Neural progenitor cell (in vitro differentiated cells): Measurements from ENCODE around the gene ZFP36. TPM values are rescaled to one million over a fixed set of nuclear protein-coding genes. Genes with fewer than 3 reads are reported as not detected.

Source experiments
- DNase-seq: peaks from one replicate; pipeline ENCODE4 v3.0.0-alpha.2; 2016; ENCODE audit warnings: low spot score
- H2AFZ ChIP-seq: fragments of 200-600 bp; sonication (generic); replicated peaks from 2 replicates; pipeline ENCODE4 v1.6.1; 2016; ENCODE audit warnings: antibody characterized with exemption
- H3F3A ChIP-seq: fragments of 200-600 bp; sonication (generic); 2 replicates; pipeline ENCODE4 v1.6.1; 2016; ENCODE audit warnings: antibody characterized with exemption, low read depth
- H3K27ac ChIP-seq: fragments of 200-600 bp; sonication (generic); 2 replicates; pipeline ENCODE4 v1.5.1; 2016; ENCODE audit warnings: mild to moderate bottlenecking
- H3K27me3 ChIP-seq: fragments of 200-600 bp; sonication (generic); 2 replicates; pipeline ENCODE4 v1.6.1; 2016; ENCODE audit warnings: mild to moderate bottlenecking, moderate library complexity
- H3K36me3 ChIP-seq: fragments of 200-600 bp; sonication (generic); 2 replicates; pipeline ENCODE4 v1.5.1; 2016
- H3K4me1 ChIP-seq: fragments of 200-600 bp; sonication (generic); 2 replicates; pipeline ENCODE4 v1.6.1; 2016; ENCODE audit warnings: mixed run types
- H3K4me2 ChIP-seq: fragments of 200-600 bp; sonication (generic); 2 replicates; pipeline ENCODE4 v1.6.1; 2016
- H3K4me3 ChIP-seq: fragments of 200-600 bp; sonication (generic); 2 replicates; pipeline ENCODE4 v1.5.1; 2016
- H3K79me2 ChIP-seq: fragments of 200-600 bp; sonication (generic); 2 replicates; pipeline ENCODE4 v1.6.1; 2016; ENCODE audit warnings: low read depth
- H3K9ac ChIP-seq: fragments of 200-600 bp; sonication (generic); 2 replicates; pipeline ENCODE4 v1.6.1; 2016
- H3K9me3 ChIP-seq: fragments of 200-600 bp; sonication (generic); 2 replicates; pipeline ENCODE4 v1.5.1; 2016; ENCODE audit warnings: low read depth
- H4K20me1 ChIP-seq: fragments of 200-600 bp; sonication (generic); 2 replicates; pipeline ENCODE4 v1.6.1; 2016; ENCODE audit warnings: low read depth
- H3K27ac Mint-ChIP-seq: 3 replicates; pipeline ENCODE4 v1.8.0; 2021; ENCODE audit warnings: mixed read lengths
- H3K27me3 Mint-ChIP-seq: 2 replicates; pipeline ENCODE4 v1.8.0; 2022; ENCODE audit warnings: low read depth, mild to moderate bottlenecking, inconsistent platforms, moderate library complexity, mixed read lengths; ENCODE audit not compliant: insufficient read depth
- H3K36me3 Mint-ChIP-seq: 3 replicates; pipeline ENCODE4 v1.8.0; 2021; ENCODE audit warnings: mixed read lengths
- H3K4me1 Mint-ChIP-seq: 3 replicates; pipeline ENCODE4 v1.8.0; 2021; ENCODE audit warnings: mixed read lengths
- H3K4me3 Mint-ChIP-seq: 3 replicates; pipeline ENCODE4 v1.8.0; 2021; ENCODE audit warnings: mild to moderate bottlenecking, moderate library complexity, mixed read lengths
- H3K9me3 Mint-ChIP-seq: 3 replicates; pipeline ENCODE4 v1.8.0; 2020; ENCODE audit warnings: mixed read lengths
- CTCF ChIP-seq: fragments of 200-600 bp; sonication (generic); IDR thresholded peaks from 2 replicates; pipeline ENCODE4 v1.5.1; 2017; ENCODE audit warnings: antibody characterized with exemption, mild to moderate bottlenecking
- EZH2 ChIP-seq: fragments of 200-600 bp; sonication (generic); IDR thresholded peaks from 2 replicates; pipeline ENCODE4 v1.6.1; 2017; ENCODE audit warnings: antibody characterized with exemption, mild to moderate bottlenecking, moderate library complexity
- EZH2phosphoT487 ChIP-seq: fragments of 200-600 bp; sonication (generic); IDR thresholded peaks from 2 replicates; pipeline ENCODE4 v1.6.1; 2017; ENCODE audit warnings: antibody characterized with exemption
- total RNA-seq: library from RNA; depleted of rRNA; stranded (reverse); fragments of >200 nt; gene quantifications from 2 replicates; pipeline ENCODE4 v1.2.3, GENCODE V29; 2015; ENCODE audit warnings: low replicate concordance

The ZFP36 gene
- total RNA-seq, 1 donor from 2014 or later = not detected

DNA sequence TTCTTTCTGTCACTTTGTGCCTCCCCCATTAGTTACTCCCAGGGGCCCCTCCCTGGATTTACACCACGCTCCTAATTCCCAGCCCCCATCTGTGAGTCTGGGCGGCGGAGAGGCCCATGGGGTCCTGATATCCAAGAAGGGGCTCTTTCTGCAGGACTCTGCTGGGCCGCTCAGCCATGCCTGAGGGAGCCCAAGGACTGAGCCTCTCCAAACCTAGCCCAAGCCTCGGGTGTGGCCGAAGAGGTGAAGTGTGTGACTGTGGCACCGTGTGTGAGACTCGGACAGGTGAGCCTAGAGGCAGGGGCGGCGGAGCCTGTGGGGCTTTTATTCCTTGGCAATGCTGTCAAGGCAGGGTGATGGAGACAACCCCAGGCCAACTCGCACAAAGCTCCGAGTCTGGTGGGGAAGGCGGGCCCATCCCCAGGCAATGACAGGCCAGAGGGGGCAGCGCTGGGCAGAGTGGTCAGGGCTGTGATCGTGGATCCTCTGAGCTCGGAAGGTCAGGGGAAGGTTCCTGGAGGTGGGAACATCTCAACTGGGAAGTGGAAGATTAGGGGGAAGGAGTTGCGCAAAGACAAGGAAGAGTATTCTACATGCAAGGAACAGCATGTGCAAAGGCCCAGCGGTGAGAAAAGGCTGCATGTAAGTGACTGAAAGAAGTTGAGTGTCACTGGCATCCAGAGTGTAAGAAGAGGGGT, 7.4 kb downstream of the ZFP36 start:
- Histone ChIP-seq H3K9me3 (no peaks in the 10 kb centered on the region), H3K4me2 (peak overlapping the region; percentile 86), H3K4me3 (peak overlapping the region; percentile 98), H4K20me1 (peaks cover 34% of the 10 kb centered on the region), H3F3A (peaks cover 29% of the 10 kb centered on the region), H3K4me1 (peaks cover 20% of the 10 kb centered on the region), H3K27ac (peak overlapping the region; percentile 82), H3K36me3 (no peaks in the 10 kb centered on the region), H3K79me2 (peaks cover 41% of the 10 kb centered on the region), H2AFZ (no peak overlapping the region), H3K27me3 (peaks cover 2% of the 10 kb centered on the region), H3K9ac (peak overlapping the region; percentile 79)
- Mint-ChIP-seq H3K4me1 (peaks cover 45% of the 10 kb centered on the region), H3K27me3 (peaks cover 19% of the 10 kb centered on the region), H3K4me3 (peak overlapping the region; percentile 99), H3K36me3 (peaks cover 15% of the 10 kb centered on the region), H3K9me3 (peaks cover 4% of the 10 kb centered on the region), H3K27ac (peak overlapping the region; percentile 98)
- peak; percentile 60 for DNase-seq
- TF ChIP-seq EZH2phosphoT487 = no peak
- TF ChIP-seq CTCF = peak; percentile 19
- no peak for TF ChIP-seq EZH2

DNA sequence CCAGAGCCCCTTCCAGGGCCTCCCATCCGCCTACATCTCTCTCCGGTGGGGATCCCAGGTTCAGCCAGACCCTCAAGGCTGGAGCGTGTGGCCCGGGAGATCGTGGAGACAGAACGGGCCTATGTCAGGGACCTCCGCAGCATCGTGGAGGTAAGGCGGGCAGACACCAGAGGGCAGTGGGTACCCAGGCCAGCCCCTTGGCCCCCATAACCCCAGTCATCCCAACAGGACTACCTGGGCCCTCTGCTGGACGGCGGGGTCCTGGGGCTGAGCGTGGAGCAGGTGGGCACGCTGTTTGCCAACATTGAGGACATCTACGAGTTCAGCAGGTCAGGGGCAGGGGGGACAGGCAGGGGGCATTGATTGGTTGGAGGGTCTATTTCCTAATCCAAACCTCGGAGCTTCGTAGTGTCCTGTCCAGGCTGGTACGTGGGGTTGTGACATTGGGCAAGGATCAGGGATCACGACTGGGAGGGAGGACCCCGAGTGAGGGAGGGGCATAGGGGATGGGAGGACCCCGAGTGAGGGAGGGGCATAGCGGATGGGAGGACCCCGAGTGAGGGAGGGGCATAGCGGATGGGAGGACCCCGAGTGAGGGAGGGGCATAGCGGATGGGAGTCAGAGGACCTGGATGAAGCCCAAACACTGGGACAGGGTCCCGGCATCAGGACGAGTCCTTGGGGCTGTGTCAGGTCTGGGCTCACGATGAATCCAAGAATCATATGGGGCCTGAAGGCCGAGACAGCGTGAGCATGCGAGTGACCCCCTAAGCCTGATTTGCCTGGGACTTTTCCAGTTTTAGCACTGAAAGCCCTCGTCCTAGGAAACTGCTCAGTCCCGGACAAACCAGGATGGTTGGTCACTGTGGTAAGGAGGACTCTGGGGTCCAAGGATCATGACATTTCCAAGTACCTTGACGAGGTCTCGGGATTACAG, 8.7 kb downstream of the ZFP36 start:
- H3K27me3 Mint-ChIP-seq = peaks cover 15% of the 10 kb centered on the region
- Histone ChIP-seq H3K27ac (no peak overlapping the region), H3K79me2 (peaks cover 41% of the 10 kb centered on the region), H3K27me3 (no peaks in the 10 kb centered on the region), H3K9ac (no peak overlapping the region), H3K4me3 (no peak overlapping the region), H4K20me1 (peaks cover 34% of the 10 kb centered on the region), H3K36me3 (no peaks in the 10 kb centered on the region), H2AFZ (no peak overlapping the region), H3K4me1 (peaks cover 20% of the 10 kb centered on the region), H3K9me3 (no peaks in the 10 kb centered on the region), H3K4me2 (peak overlapping the region; percentile 86), H3F3A (peaks cover 25% of the 10 kb centered on the region)
- no peak for TF ChIP-seq EZH2
- TF ChIP-seq CTCF = peak; percentile 21
- no peak for TF ChIP-seq EZH2phosphoT487
- H3K9me3 Mint-ChIP-seq = peaks cover 4% of the 10 kb centered on the region
- peaks cover 18% of the 10 kb centered on the region for H3K36me3 Mint-ChIP-seq
- H3K4me1 Mint-ChIP-seq = peaks cover 42% of the 10 kb centered on the region
- DNase-seq = no peak
- H3K4me3 Mint-ChIP-seq = peak overlapping the region; percentile 78
- no peak overlapping the region for H3K27ac Mint-ChIP-seq

GRCh38 chr19:39416152-39417120, 9.8 kb downstream of the ZFP36 start:
- Histone ChIP-seq H3F3A (peaks cover 15% of the 10 kb centered on the region), H4K20me1 (peaks cover 34% of the 10 kb centered on the region), H3K4me1 (peaks cover 11% of the 10 kb centered on the region), H3K9ac (no peak overlapping the region), H3K27ac (no peak overlapping the region), H3K9me3 (no peaks in the 10 kb centered on the region), H3K27me3 (no peaks in the 10 kb centered on the region), H3K4me3 (no peak overlapping the region), H2AFZ (no peak overlapping the region), H3K4me2 (no peak overlapping the region), H3K79me2 (peaks cover 41% of the 10 kb centered on the region), H3K36me3 (no peaks in the 10 kb centered on the region)
- H3K9me3 Mint-ChIP-seq = peaks cover 4% of the 10 kb centered on the region
- TF ChIP-seq EZH2phosphoT487 = no peak
- TF ChIP-seq CTCF = no peak
- no peak for TF ChIP-seq EZH2
- H3K4me1 Mint-ChIP-seq = peaks cover 31% of the 10 kb centered on the region
- H3K27ac Mint-ChIP-seq = no peak overlapping the region
- H3K36me3 Mint-ChIP-seq = peaks cover 18% of the 10 kb centered on the region
- peaks cover 10% of the 10 kb centered on the region for H3K27me3 Mint-ChIP-seq
- DNase-seq = peak; percentile 38
- no peak overlapping the region for H3K4me3 Mint-ChIP-seq
